ENCODE results near the gene ATP2A2.

- no peak for TF ChIP-seq SIN3A (IDR thresholded peaks at IDR 0.05; ENCODE audit: low read depth)
- TF ChIP-seq CTCF (IDR thresholded peaks at IDR 0.05 in 2 of 3, conservative IDR thresholded peaks at IDR 0.05 in 1 of 3; ENCODE audit: borderline replicate concordance in 1 of 3, insufficient read depth in 1 of 3, low read depth in 2 of 3, low read length in 2 of 3): no peak
- no peak for TF ChIP-seq ATF3 (IDR thresholded peaks at IDR 0.05)
- no peak for TF ChIP-seq EZH2 (IDR thresholded peaks at IDR 0.05)
- no peak for TF ChIP-seq POLR2AphosphoS5 (IDR thresholded peaks at IDR 0.05; ENCODE audit: low read depth, low read length)
- TF ChIP-seq EGR1 (IDR thresholded peaks at IDR 0.05; ENCODE audit: low read depth): no peak
- TF ChIP-seq POLR2A (IDR thresholded peaks at IDR 0.05; ENCODE audit: borderline replicate concordance, extremely low read depth, insufficient read depth, insufficient read length): no peak
Measured at GRCh38 chr12:110367181-110367864, 86.3 kb downstream of the ATP2A2 start.
